GM12874 (cell line): Measurements from ENCODE around the gene DZANK1.

Experiments used
- TF ChIP-seq, protein P1 (sequence below): IDR thresholded peaks from 2 replicates; pipeline ENCODE4 v1.5.1; 2011; ENCODE audit warnings: low read depth, mild to moderate bottlenecking, control low read depth, low read length, moderate library complexity; ENCODE audit not compliant: insufficient read depth

DZANK1 gene

DNA sequence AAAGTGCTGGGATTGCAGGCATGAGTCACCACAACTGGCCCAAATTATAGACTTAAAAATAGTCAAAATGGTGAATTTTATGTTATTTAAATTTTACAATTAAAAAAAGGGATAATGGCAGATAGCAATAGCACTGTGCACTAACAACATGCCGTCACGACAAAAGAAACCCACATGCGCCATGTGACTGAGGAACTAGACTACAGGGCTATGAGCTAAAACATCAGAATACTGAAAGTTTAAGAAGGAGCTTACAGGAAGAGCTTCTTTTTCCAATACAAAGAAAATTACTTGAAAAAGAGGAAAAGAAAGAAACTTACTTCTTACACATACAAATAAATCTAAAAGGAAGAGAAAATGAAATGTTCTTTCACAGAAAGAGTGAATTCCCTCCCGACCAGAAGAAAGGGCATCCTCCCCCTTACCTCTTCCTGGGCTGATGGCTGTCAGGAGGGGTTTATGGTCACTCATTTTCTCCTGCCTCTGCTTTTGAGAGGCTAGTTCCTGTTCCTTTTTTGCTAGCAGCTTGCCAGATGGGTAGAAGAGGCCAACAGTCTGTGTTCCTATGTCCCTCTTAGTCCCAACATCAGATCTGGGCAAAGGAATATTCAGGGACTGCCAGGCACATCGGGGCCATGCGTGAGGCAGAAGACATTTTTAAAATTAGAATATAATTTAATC is 54.5 kb downstream of the DZANK1 start:
- TF ChIP-seq, protein P1, sequence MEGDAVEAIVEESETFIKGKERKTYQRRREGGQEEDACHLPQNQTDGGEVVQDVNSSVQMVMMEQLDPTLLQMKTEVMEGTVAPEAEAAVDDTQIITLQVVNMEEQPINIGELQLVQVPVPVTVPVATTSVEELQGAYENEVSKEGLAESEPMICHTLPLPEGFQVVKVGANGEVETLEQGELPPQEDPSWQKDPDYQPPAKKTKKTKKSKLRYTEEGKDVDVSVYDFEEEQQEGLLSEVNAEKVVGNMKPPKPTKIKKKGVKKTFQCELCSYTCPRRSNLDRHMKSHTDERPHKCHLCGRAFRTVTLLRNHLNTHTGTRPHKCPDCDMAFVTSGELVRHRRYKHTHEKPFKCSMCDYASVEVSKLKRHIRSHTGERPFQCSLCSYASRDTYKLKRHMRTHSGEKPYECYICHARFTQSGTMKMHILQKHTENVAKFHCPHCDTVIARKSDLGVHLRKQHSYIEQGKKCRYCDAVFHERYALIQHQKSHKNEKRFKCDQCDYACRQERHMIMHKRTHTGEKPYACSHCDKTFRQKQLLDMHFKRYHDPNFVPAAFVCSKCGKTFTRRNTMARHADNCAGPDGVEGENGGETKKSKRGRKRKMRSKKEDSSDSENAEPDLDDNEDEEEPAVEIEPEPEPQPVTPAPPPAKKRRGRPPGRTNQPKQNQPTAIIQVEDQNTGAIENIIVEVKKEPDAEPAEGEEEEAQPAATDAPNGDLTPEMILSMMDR: no peak

DNA sequence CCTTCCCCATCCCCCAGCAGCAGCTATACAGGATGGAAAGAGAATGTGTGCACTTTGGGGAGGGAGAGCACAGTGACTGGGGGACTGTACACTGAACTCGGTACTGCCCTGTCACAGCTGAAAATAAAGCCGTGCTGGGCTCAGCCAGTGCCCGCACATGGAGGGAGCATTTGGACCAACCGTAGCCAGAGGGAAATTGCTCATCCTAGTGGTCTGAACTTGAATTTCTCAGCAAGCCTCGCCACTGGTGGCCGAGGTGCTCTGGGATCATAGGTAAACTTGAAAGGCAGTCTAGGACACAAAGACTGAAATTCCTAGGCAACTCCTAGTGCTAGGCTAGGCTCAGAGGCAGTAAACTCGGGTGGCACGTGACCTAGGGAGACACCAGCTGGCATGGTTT is 61.0 kb downstream of the DZANK1 start:
- TF ChIP-seq, protein P1: no peak

DNA sequence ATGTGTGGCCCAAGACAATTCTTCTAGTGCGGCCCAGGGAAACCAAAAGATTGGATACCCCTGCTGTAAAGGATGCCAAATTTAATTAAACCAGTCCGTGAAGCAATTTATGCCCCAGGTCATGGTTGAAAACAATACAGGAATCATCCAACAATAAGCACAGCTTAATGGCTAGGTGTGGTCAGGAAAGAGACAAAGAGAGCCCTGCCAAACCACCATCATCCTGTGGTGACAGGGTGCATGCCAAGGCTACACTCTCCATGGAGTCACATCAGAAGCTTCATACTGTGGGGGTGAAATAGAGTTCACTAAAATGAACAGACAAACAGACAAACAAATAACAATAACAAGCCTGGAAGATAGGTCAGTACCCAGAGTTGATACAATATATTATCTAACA is 62.7 kb downstream of the DZANK1 start:
- TF ChIP-seq, protein P1: no peak

DNA sequence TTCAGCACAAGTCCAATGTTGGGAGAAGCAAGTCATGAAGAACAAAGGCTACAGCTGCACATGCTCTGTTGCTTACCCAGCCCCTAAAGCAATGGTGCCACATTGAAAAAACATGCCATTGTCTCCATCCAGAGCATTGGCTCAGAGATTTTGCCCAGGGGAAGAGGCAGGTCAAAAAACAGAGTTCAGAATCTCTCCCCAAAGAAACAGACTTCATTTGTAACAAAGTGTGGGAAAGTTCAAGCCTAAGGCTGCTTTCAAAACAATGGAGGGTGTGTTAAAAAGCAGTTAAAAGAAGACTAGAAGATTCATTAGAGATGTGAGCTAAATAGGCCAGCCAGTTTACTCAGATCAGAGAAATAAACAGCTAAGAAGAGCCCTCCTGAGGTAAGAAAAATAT is 63.6 kb downstream of the DZANK1 start:
- TF ChIP-seq, protein P1: no peak

DNA sequence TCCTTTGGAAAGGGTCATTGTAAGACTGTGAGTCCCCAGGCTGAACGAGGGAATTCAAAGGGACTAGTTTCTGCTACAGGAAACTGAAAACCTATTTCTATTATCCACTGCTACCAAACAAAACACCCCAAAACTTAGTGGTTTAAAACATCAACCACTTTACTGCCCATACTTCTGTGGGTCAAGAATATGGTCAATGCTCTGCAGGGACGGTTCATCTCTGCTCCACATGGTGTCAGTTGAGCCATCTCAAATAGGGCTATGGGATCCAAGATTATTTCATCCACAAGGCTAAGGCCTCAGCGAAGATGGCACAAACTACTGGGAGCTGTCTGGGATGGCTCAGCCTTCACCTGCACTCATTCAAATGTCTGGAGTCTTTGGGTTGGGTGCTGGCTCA is 65.5 kb downstream of the DZANK1 start:
- TF ChIP-seq, protein P1: no peak

DNA sequence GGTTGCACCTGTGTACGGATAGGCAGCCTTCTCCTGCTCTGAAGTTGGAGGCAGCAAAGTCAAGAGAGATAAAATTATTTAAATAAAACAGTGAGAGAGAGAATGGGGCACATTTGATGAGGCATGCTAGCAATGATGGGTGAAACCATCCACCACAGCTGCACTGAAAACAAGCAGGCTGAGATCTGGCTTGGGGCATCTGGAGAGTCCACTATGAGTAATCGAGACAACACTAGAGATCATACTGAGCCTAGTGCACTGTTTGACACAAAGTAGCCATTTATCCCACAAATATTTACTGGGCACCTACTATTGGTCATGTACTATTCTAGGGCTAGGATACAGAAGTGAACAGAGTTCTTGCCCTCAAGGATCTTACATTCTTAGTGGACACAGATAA is 66.4 kb downstream of the DZANK1 start:
- TF ChIP-seq, protein P1: no peak

DNA sequence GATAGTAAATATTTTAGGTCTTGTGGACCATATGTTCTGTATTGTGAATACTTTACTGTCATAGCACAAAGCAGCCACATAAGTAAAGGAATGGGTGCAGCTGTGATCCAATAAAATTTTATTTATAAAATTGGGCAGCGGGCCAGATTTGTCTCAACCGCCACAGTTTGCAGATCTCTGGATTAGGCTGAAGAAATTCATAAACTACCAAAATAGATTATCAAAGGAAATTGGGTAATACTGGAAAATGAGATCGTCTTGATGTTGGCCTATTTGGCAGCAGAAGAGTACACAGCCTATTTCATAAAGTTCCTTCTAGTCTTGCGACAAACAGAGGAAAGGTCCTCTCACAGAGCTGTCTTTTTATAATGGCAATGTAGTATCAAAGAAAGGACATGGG is 69.8 kb downstream of the DZANK1 start:
- TF ChIP-seq, protein P1: no peak
